IPS-18c (cell line): Measurements from ENCODE around the gene TCEAL9.
"Not testable (repeated sequence)": the region's sequence is repeated elsewhere in the genome, so short reads cannot be mapped to it uniquely, and the experiment has no call there.

Source experiments
- H3K4me3 ChIP-seq: 2 replicates; pipeline ENCODE4 v1.7.0; 2013; ENCODE audit warnings: low read depth, mild to moderate bottlenecking, low read length, moderate library complexity; ENCODE audit not compliant: insufficient read depth
- H3K9me3 ChIP-seq: one replicate; pipeline ENCODE4 v1.6.1; 2013; ENCODE audit warnings: mild to moderate bottlenecking, low read length, moderate library complexity; ENCODE audit not compliant: control insufficient read depth, insufficient read depth

The TCEAL9 gene

GRCh38 chrX:103356130-103356798 lies at the start of gene TCEAL9:
TSS of gene TCEAL9 (plus strand) at chrX:103356506. CDS start at chrX:103357685, 1,179 bp downstream.
- H3K4me3 ChIP-seq: peak within 1 kb of the TSS; percentile 90
- no peaks in the 10 kb centered on the region for H3K9me3 ChIP-seq

- H3K9me3 ChIP-seq: no peaks in the 10 kb centered on the region
- H3K4me3 ChIP-seq: peak overlapping the region; percentile 87
Observed at GRCh38 chrX:103309860-103310554, 46.3 kb upstream of the TCEAL9 start.

GRCh38 chrX:103310555-103311398 lies 45.5 kb upstream of the TCEAL9 start, which contains the start of gene BEX2:
TSS of gene BEX2 (minus strand) at chrX:103310990. CDS start at chrX:103309976, 1,014 bp downstream.
- H3K4me3 ChIP-seq: peak within 1 kb of the TSS; percentile 87
- no peaks in the 10 kb centered on the region for H3K9me3 ChIP-seq

GRCh38 chrX:103311399-103311780 lies 44.9 kb upstream of the TCEAL9 start:
- Histone ChIP-seq H3K9me3 (no peaks in the 10 kb centered on the region), H3K4me3 (peak overlapping the region; percentile 87; the same call in 1 of the 2 replicates)

GRCh38 chrX:103329991-103330390 lies 26.3 kb upstream of the TCEAL9 start, which contains the start of gene TCEAL7:
TSS of gene TCEAL7 (plus strand) at chrX:103330239. CDS start at chrX:103331404, 1,165 bp downstream.
- peak within 1 kb of the TSS; percentile 43 for H3K4me3 ChIP-seq
- H3K9me3 ChIP-seq: no peaks in the 10 kb centered on the region

GRCh38 chrX:103330681-103331288 lies 25.5 kb upstream of the TCEAL9 start:
- H3K4me3 ChIP-seq: peak overlapping the region; percentile 43; the same call in 1 of the 2 replicates
- H3K9me3 ChIP-seq: no peaks in the 10 kb centered on the region

GRCh38 chrX:103338663-103339062 lies 17.6 kb upstream of the TCEAL9 start:
- H3K9me3 ChIP-seq: no peaks in the 10 kb centered on the region
- H3K4me3 ChIP-seq: no peak overlapping the region

- Histone ChIP-seq H3K4me3 (no peak overlapping the region), H3K9me3 (no peaks in the 10 kb centered on the region)
Observed at GRCh38 chrX:103343105-103343504, 13.2 kb upstream of the TCEAL9 start.

- H3K9me3 ChIP-seq: no peaks in the 10 kb centered on the region
- H3K4me3 ChIP-seq: no peak overlapping the region
Observed at GRCh38 chrX:103344606-103345005, 11.7 kb upstream of the TCEAL9 start.

GRCh38 chrX:103347682-103348397 lies 8.5 kb upstream of the TCEAL9 start:
- Histone ChIP-seq H3K4me3 (peak overlapping the region; percentile 48), H3K9me3 (no peaks in the 10 kb centered on the region)

GRCh38 chrX:103356858-103357257 lies 552 bp downstream of the TCEAL9 start:
- H3K9me3 ChIP-seq: no peaks in the 10 kb centered on the region
- peak overlapping the region; percentile 90 for H3K4me3 ChIP-seq

- H3K4me3 ChIP-seq: no peak overlapping the region
- no peaks in the 10 kb centered on the region for H3K9me3 ChIP-seq
Observed at GRCh38 chrX:103357871-103358270, 1.6 kb downstream of the TCEAL9 start.

GRCh38 chrX:103359605-103360004 lies 3.3 kb downstream of the TCEAL9 start:
- H3K4me3 ChIP-seq, H3K9me3 ChIP-seq: not testable (repeated sequence)

- Histone ChIP-seq H3K4me3 (no peak overlapping the region), H3K9me3 (no peaks in the 10 kb centered on the region)
Observed at GRCh38 chrX:103360092-103360491, 3.8 kb downstream of the TCEAL9 start.

GRCh38 chrX:103360916-103361315 lies 4.6 kb downstream of the TCEAL9 start:
- no peak overlapping the region for H3K4me3 ChIP-seq
- no peaks in the 10 kb centered on the region for H3K9me3 ChIP-seq

GRCh38 chrX:103361798-103362197 lies 5.5 kb downstream of the TCEAL9 start:
- H3K4me3 ChIP-seq: no peak overlapping the region
- no peaks in the 10 kb centered on the region for H3K9me3 ChIP-seq

- no peaks in the 10 kb centered on the region for H3K9me3 ChIP-seq
- no peak overlapping the region for H3K4me3 ChIP-seq
Observed at GRCh38 chrX:103362474-103362873, 6.2 kb downstream of the TCEAL9 start.
